HEK293 (cell line): Measurements from ENCODE around the gene EBF4.
A peak's percentile ranks its signal among the peaks of the same experiment; 100 is the strongest.

Experiments used
- CTCF ChIA-PET: fragments of 350-600 bp; formaldehyde crosslinking; extraction: SDS; loops from one replicate; lab custom pipeline; 2021; ENCODE audit warnings: antibody characterized with exemption; lab: Yijun Ruan, JAX
- POLR2A ChIA-PET: fragments of 300-600 bp; formaldehyde crosslinking; extraction: SDS; loops from one replicate; lab custom pipeline; 2020; ENCODE audit warnings: antibody characterized with exemption, inconsistent platforms; lab: Yijun Ruan, JAX
- H3K27ac ChIP-seq: fragments of 200-500 bp; sonication (Bioruptor generic); 2 replicates; pipeline ENCODE4 v1.5.1; 2014; ENCODE audit warnings: low read depth, low read length, control low read depth, inconsistent platforms; ENCODE audit errors: extremely low read depth
- H3K36me3 ChIP-seq, 2 experiments: fragments of 200-500 bp in 1 of 2; sonication (Bioruptor generic) in 1 of 2; 1 replicate in 1 of 2; 2 replicates in 1 of 2; pipeline ENCODE4 v1.5.1; 2014 to 2017; ENCODE audit warnings: inconsistent platforms in 2 of 2, low read length in 2 of 2; ENCODE audit not compliant: control insufficient read depth in 2 of 2, insufficient read depth in 1 of 2
- H3K4me1 ChIP-seq: fragments of 200-500 bp; sonication (Bioruptor generic); 2 replicates; pipeline ENCODE4 v1.5.1; 2014; ENCODE audit warnings: mild to moderate bottlenecking, low read length, inconsistent platforms; ENCODE audit not compliant: control insufficient read depth, insufficient read depth
- H3K4me3 ChIP-seq: 2 replicates; pipeline ENCODE4 v1.5.1; 2011; ENCODE audit warnings: low read depth, mild to moderate bottlenecking, control low read depth, low read length, moderate library complexity
- H3K9me3 ChIP-seq: fragments of 200-500 bp; sonication (Bioruptor generic); 2 replicates; pipeline ENCODE4 v1.5.1; 2014; ENCODE audit warnings: low read depth, low read length, inconsistent platforms; ENCODE audit not compliant: control insufficient read depth, insufficient read depth
- KLF7 ChIP-seq: fragments of 450-650 bp; formaldehyde crosslinking; IDR thresholded peaks from 2 replicates; pipeline ENCODE4 v1.5.1; 2016; ENCODE audit warnings: missing biosample characterization, missing genetic modification characterization, borderline replicate concordance
- ZNF10 ChIP-seq: fragments of 450-650 bp; formaldehyde crosslinking; IDR thresholded peaks from 2 replicates; pipeline ENCODE4 v1.5.1; 2017; ENCODE audit warnings: missing biosample characterization, missing genetic modification characterization
- ZNF114 ChIP-seq: fragments of 450-650 bp; formaldehyde crosslinking; IDR thresholded peaks from 2 replicates; pipeline ENCODE4 v1.5.0; 2017; ENCODE audit warnings: missing biosample characterization, missing genetic modification characterization
- ZNF133 ChIP-seq: fragments of 450-650 bp; formaldehyde crosslinking; IDR thresholded peaks from 2 replicates; pipeline ENCODE4 v1.5.1; 2016; ENCODE audit warnings: missing biosample characterization, missing genetic modification characterization
- ZNF155 ChIP-seq: fragments of 450-650 bp; formaldehyde crosslinking; IDR thresholded peaks from 2 replicates; pipeline ENCODE4 v1.5.1; 2016; ENCODE audit warnings: missing biosample characterization, missing genetic modification characterization
- ZNF175 ChIP-seq: fragments of 450-650 bp; formaldehyde crosslinking; IDR thresholded peaks from 2 replicates; pipeline ENCODE4 v1.5.1; 2016; ENCODE audit warnings: missing biosample characterization, missing genetic modification characterization
- ZNF280D ChIP-seq: fragments of 450-650 bp; formaldehyde crosslinking; IDR thresholded peaks from 2 replicates; pipeline ENCODE4 v1.5.1; 2016; ENCODE audit warnings: missing biosample characterization, missing genetic modification characterization
- ZNF292 ChIP-seq: fragments of 450-650 bp; formaldehyde crosslinking; IDR thresholded peaks from 2 replicates; pipeline ENCODE4 v1.5.1; 2016; ENCODE audit warnings: low read depth, missing biosample characterization, missing genetic modification characterization, borderline replicate concordance
- ZNF335 ChIP-seq: fragments of 450-650 bp; formaldehyde crosslinking; conservative IDR thresholded peaks from 2 replicates; pipeline ENCODE4 v1.5.1; 2016; ENCODE audit warnings: missing biosample characterization, missing genetic modification characterization
- ZNF354C ChIP-seq: fragments of 450-650 bp; formaldehyde crosslinking; IDR thresholded peaks from 2 replicates; pipeline ENCODE4 v1.5.1; 2016; ENCODE audit warnings: missing biosample characterization, missing genetic modification characterization, low read depth, borderline replicate concordance
- ZNF449 ChIP-seq: fragments of 450-650 bp; formaldehyde crosslinking; IDR thresholded peaks from 2 replicates; pipeline ENCODE4 v1.5.1; 2017; ENCODE audit warnings: missing biosample characterization, mild to moderate bottlenecking, missing genetic modification characterization, moderate library complexity
- ZNF510 ChIP-seq: fragments of 450-650 bp; formaldehyde crosslinking; IDR thresholded peaks from 2 replicates; pipeline ENCODE4 v1.5.1; 2018; ENCODE audit warnings: mild to moderate bottlenecking, missing genetic modification characterization, missing biosample characterization; ENCODE audit not compliant: insufficient replicate concordance
- ZNF514 ChIP-seq: fragments of 450-650 bp; formaldehyde crosslinking; IDR thresholded peaks from 2 replicates; pipeline ENCODE4 v1.5.1; 2016; ENCODE audit warnings: missing biosample characterization, missing genetic modification characterization
- ZNF548 ChIP-seq: fragments of 450-650 bp; formaldehyde crosslinking; IDR thresholded peaks from 2 replicates; pipeline ENCODE4 v1.5.1; 2016; ENCODE audit warnings: missing biosample characterization, missing genetic modification characterization
- ZNF549 ChIP-seq: fragments of 450-650 bp; IDR thresholded peaks from 2 replicates; pipeline ENCODE4 v1.5.1; 2018; ENCODE audit warnings: missing biosample characterization, missing genetic modification characterization, mild to moderate bottlenecking, inconsistent platforms, moderate library complexity
- ZNF558 ChIP-seq: fragments of 450-650 bp; formaldehyde crosslinking; IDR thresholded peaks from 2 replicates; pipeline ENCODE4 v1.5.1; 2016; ENCODE audit warnings: missing biosample characterization, missing genetic modification characterization
- ZNF596 ChIP-seq: fragments of 450-650 bp; IDR thresholded peaks from 2 replicates; pipeline ENCODE4 v1.5.0; 2018; ENCODE audit warnings: missing biosample characterization, mild to moderate bottlenecking, missing genetic modification characterization, moderate library complexity
- ZNF658 ChIP-seq: fragments of 450-650 bp; formaldehyde crosslinking; IDR thresholded peaks from 2 replicates; pipeline ENCODE4; 2016; ENCODE audit warnings: missing biosample characterization, missing genetic modification characterization
- ZNF670 ChIP-seq: fragments of 450-650 bp; formaldehyde crosslinking; IDR thresholded peaks from 2 replicates; pipeline ENCODE4 v1.5.1; 2016; ENCODE audit warnings: missing biosample characterization, missing genetic modification characterization, low read depth
- ZNF776 ChIP-seq: fragments of 450-650 bp; formaldehyde crosslinking; IDR thresholded peaks from 2 replicates; pipeline ENCODE4 v1.5.0; 2017; ENCODE audit warnings: missing biosample characterization, missing genetic modification characterization, borderline replicate concordance
- ZNF843 ChIP-seq: fragments of 450-650 bp; formaldehyde crosslinking; IDR thresholded peaks from 2 replicates; pipeline ENCODE4 v1.5.1; 2016; ENCODE audit warnings: missing biosample characterization, missing genetic modification characterization
- TF ChIP-seq, protein P1 (sequence below): fragments of 450-650 bp; formaldehyde crosslinking; IDR thresholded peaks from 2 replicates; pipeline ENCODE4 v1.5.1; 2016; ENCODE audit warnings: missing biosample characterization, missing genetic modification characterization
- TF ChIP-seq, protein P2 (sequence below): fragments of 450-650 bp; formaldehyde crosslinking; conservative IDR thresholded peaks from 2 replicates; pipeline ENCODE4 v1.5.1; 2016; ENCODE audit warnings: low read depth, missing biosample characterization, missing genetic modification characterization

Gene EBF4

GRCh38 chr20:2799688-2800520 is 107.3 kb downstream of the EBF4 start:
- ChIA-PET CTCF (interaction anchor here (0.6 to 1.2 kb wide), 4 partner anchors 30 to 1597 kb away, joined by 3 read pairs; no protein-coding TSS in a partner anchor), POLR2A (interaction anchor here (1.3 kb wide), 1 partner anchor 10 kb away, joined by 3 read pairs; no protein-coding TSS in a partner anchor)
- peak overlapping the region; percentile 8 for H3K4me3 ChIP-seq
- no peak overlapping the region for H3K27ac ChIP-seq
- H3K9me3 ChIP-seq = no peaks in the 10 kb centered on the region
- H3K36me3 ChIP-seq = peaks cover 0 to 17% of the 10 kb centered on the region in 2 experiments; a peak in 1 of 3 replicates
- 0 out of 2 replicates have a peak, but pooled peaks cover 3% of the 10 kb centered on the region for H3K4me1 ChIP-seq
- TF ChIP-seq ZNF449 (tag by site-specific recombination) (no peak), ZNF354C (tag by site-specific recombination) (no peak), ZNF658 (tag by site-specific recombination) (no peak), ZNF670 (tag by site-specific recombination) (no peak), ZNF155 (tag by site-specific recombination) (no peak), ZNF292 (tag by site-specific recombination) (no peak), ZNF175 (no peak), ZNF549 (tag by site-specific recombination) (no peak), KLF7 (no peak), ZNF114 (no peak), ZNF596 (no peak), ZNF776 (no peak)
- TF ChIP-seq, protein P1, sequence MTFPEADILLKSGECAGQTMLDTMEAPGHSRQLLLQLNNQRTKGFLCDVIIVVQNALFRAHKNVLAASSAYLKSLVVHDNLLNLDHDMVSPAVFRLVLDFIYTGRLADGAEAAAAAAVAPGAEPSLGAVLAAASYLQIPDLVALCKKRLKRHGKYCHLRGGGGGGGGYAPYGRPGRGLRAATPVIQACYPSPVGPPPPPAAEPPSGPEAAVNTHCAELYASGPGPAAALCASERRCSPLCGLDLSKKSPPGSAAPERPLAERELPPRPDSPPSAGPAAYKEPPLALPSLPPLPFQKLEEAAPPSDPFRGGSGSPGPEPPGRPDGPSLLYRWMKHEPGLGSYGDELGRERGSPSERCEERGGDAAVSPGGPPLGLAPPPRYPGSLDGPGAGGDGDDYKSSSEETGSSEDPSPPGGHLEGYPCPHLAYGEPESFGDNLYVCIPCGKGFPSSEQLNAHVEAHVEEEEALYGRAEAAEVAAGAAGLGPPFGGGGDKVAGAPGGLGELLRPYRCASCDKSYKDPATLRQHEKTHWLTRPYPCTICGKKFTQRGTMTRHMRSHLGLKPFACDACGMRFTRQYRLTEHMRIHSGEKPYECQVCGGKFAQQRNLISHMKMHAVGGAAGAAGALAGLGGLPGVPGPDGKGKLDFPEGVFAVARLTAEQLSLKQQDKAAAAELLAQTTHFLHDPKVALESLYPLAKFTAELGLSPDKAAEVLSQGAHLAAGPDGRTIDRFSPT = no peak
- TF ChIP-seq, protein P2, sequence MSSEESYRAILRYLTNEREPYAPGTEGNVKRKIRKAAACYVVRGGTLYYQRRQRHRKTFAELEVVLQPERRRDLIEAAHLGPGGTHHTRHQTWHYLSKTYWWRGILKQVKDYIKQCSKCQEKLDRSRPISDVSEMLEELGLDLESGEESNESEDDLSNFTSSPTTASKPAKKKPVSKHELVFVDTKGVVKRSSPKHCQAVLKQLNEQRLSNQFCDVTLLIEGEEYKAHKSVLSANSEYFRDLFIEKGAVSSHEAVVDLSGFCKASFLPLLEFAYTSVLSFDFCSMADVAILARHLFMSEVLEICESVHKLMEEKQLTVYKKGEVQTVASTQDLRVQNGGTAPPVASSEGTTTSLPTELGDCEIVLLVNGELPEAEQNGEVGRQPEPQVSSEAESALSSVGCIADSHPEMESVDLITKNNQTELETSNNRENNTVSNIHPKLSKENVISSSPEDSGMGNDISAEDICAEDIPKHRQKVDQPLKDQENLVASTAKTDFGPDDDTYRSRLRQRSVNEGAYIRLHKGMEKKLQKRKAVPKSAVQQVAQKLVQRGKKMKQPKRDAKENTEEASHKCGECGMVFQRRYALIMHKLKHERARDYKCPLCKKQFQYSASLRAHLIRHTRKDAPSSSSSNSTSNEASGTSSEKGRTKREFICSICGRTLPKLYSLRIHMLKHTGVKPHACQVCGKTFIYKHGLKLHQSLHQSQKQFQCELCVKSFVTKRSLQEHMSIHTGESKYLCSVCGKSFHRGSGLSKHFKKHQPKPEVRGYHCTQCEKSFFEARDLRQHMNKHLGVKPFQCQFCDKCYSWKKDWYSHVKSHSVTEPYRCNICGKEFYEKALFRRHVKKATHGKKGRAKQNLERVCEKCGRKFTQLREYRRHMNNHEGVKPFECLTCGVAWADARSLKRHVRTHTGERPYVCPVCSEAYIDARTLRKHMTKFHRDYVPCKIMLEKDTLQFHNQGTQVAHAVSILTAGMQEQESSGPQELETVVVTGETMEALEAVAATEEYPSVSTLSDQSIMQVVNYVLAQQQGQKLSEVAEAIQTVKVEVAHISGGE (tag by site-specific recombination) = no peak

- ChIA-PET POLR2A (interaction anchor here (1.3 kb wide), 1 partner anchor 10 kb away, joined by 3 read pairs; no protein-coding TSS in a partner anchor), CTCF (interaction anchor here (0.6 to 1.5 kb wide), 4 partner anchors 17 to 64 kb away, joined by 3 to 4 read pairs (median 4); no protein-coding TSS in a partner anchor)
- peaks cover 0 to 17% of the 10 kb centered on the region in 2 experiments; a peak in 1 of 3 replicates for H3K36me3 ChIP-seq
- no peaks in the 10 kb centered on the region for H3K9me3 ChIP-seq
- peak within 1 kb of the TSS; percentile 24 for H3K4me3 ChIP-seq
- H3K27ac ChIP-seq = no peak within 1 kb of the TSS
- 0 out of 2 replicates have a peak, but pooled peaks cover 3% of the 10 kb centered on the region for H3K4me1 ChIP-seq
- TF ChIP-seq ZNF843 (tag by site-specific recombination) (no peak), ZNF548 (no peak), ZNF280D (tag by site-specific recombination) (no peak), ZNF335 (tag by site-specific recombination) (no peak), ZNF558 (no peak), ZNF10 (tag by site-specific recombination) (no peak), ZNF670 (tag by site-specific recombination) (no peak), ZNF133 (tag by site-specific recombination) (no peak), ZNF514 (tag by site-specific recombination) (no peak), ZNF510 (tag by site-specific recombination) (no peak)
Observed at GRCh38 chr20:2800521-2801285, 108.1 kb downstream of the EBF4 start, which contains the start of gene CPXM1. TSS of gene CPXM1 (minus strand) at chr20:2800627. CDS start at chr20:2800572, 55 bp downstream.
